OCI-LY7 (cell line): ENCODE measurements around the gene INTS14.

Experiments used
- CTCF ChIP-seq: fragments of 200-600 bp; sonication (generic); conservative IDR thresholded peaks from 2 replicates; pipeline ENCODE4 v1.5.1; 2014; ENCODE audit warnings: mild to moderate bottlenecking, antibody characterized with exemption, low read length, moderate library complexity, mixed read lengths
- EZH2phosphoT487 ChIP-seq: fragments of 200-600 bp; sonication (generic); IDR thresholded peaks from 2 replicates; pipeline ENCODE4 v1.6.1; 2018; ENCODE audit warnings: low read depth, borderline replicate concordance, mild to moderate bottlenecking, mixed run types, antibody characterized with exemption, low read length, moderate library complexity, mixed read lengths

GRCh38 chr15:65579762-65580161 lies 31.2 kb downstream of the INTS14 start:
- TF ChIP-seq CTCF (no peak), EZH2phosphoT487 (no peak)
